T1000 (cell line): ENCODE data around the gene LAMA5.

ENCODE experiments used
- DNase-seq: peaks from one replicate; lab custom pipeline; 2025; ENCODE audit warnings: mixed read lengths; lab: John Stamatoyannopoulos, UW

LAMA5 gene

GRCh38 chr20:62285151-62285550, 82.0 kb downstream of the LAMA5 start:
- no peak for DNase-seq

GRCh38 chr20:62284448-62284847, 82.7 kb downstream of the LAMA5 start:
- no peak for DNase-seq

- DNase-seq, result no peak
Measured at GRCh38 chr20:62282877-62283503, 84.1 kb downstream of the LAMA5 start.

- no peak for DNase-seq
Measured at GRCh38 chr20:62282103-62282502, 85.0 kb downstream of the LAMA5 start.

GRCh38 chr20:62281161-62281933, 85.8 kb downstream of the LAMA5 start:
- no peak for DNase-seq

GRCh38 chr20:62280303-62280702, 86.8 kb downstream of the LAMA5 start:
- DNase-seq, result no peak

GRCh38 chr20:62277253-62277652, 89.9 kb downstream of the LAMA5 start:
- DNase-seq, result no peak

GRCh38 chr20:62276439-62276838, 90.7 kb downstream of the LAMA5 start:
- DNase-seq, result no peak

GRCh38 chr20:62275219-62275618, 91.9 kb downstream of the LAMA5 start:
- DNase-seq, result no peak

GRCh38 chr20:62274332-62274950, 92.7 kb downstream of the LAMA5 start:
- DNase-seq, result no peak

- no peak for DNase-seq
Measured at GRCh38 chr20:62273416-62273815, 93.7 kb downstream of the LAMA5 start.

- no peak for DNase-seq
Measured at GRCh38 chr20:62272200-62272599, 94.9 kb downstream of the LAMA5 start.

- no peak for DNase-seq
Measured at GRCh38 chr20:62269871-62270270, 97.2 kb downstream of the LAMA5 start.

- DNase-seq, result no peak
Measured at GRCh38 chr20:62269378-62269777, 97.7 kb downstream of the LAMA5 start.

GRCh38 chr20:62268228-62268900, 98.7 kb downstream of the LAMA5 start:
- no peak for DNase-seq

- DNase-seq, result no peak
Measured at GRCh38 chr20:62267543-62267942, 99.6 kb downstream of the LAMA5 start.

GRCh38 chr20:62266851-62267250, 100.3 kb downstream of the LAMA5 start:
- no peak for DNase-seq

GRCh38 chr20:62266340-62266739, 100.8 kb downstream of the LAMA5 start:
- DNase-seq, result no peak

- no peak for DNase-seq
Measured at GRCh38 chr20:62265365-62265764, 101.7 kb downstream of the LAMA5 start.

GRCh38 chr20:62263396-62263795, 103.7 kb downstream of the LAMA5 start:
- DNase-seq, result no peak

- no peak for DNase-seq
Measured at GRCh38 chr20:62262064-62262463, 105.0 kb downstream of the LAMA5 start.

- DNase-seq, result no peak
Measured at GRCh38 chr20:62259294-62259565, 107.9 kb downstream of the LAMA5 start.
